ENCODE data around the gene OSTN.

Gene OSTN

DNA sequence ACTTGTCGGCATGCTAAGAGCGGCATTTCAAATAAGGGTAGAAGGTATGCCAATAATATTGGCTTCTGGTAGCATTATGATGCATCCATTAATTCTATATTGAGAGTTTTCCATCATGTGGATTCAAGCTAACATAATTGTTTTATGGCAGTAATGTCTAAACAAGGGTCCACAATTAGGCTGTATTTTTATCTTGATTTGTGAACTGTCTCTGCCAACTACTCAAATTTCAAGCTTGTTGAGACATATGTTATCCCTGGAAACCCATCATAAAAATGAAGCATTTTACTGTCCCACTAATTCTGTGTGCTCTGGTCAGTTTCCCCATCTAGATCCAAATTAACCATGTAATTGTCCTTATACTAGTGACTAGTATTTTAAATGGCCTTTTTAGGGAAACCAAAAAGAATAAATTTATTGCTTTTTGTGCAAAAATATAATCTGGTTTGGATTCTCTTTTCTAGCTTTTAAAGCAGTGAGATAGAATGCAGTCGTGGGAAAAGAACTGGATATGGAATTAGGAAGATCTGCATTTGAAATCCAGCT, 1.2 kb upstream of the OSTN start (continued):
- TF ChIP-seq ZNF501 (tag by site-specific recombination; IDR thresholded peaks at IDR 0.05): no peak
- TF ChIP-seq ZNF548 (tag by site-specific recombination; IDR thresholded peaks at IDR 0.05): no peak
- no peak for TF ChIP-seq PRDM1 (tag by site-specific recombination; IDR thresholded peaks at IDR 0.05)
- no peak for TF ChIP-seq ZNF785 (tag by site-specific recombination; IDR thresholded peaks at IDR 0.05)
- no peak for TF ChIP-seq ZNF510 (tag by site-specific recombination; IDR thresholded peaks at IDR 0.05; ENCODE audit: insufficient replicate concordance)
- no peak for TF ChIP-seq ZNF132 (tag by site-specific recombination; IDR thresholded peaks at IDR 0.05; ENCODE audit: borderline replicate concordance)
- TF ChIP-seq, protein P1, sequence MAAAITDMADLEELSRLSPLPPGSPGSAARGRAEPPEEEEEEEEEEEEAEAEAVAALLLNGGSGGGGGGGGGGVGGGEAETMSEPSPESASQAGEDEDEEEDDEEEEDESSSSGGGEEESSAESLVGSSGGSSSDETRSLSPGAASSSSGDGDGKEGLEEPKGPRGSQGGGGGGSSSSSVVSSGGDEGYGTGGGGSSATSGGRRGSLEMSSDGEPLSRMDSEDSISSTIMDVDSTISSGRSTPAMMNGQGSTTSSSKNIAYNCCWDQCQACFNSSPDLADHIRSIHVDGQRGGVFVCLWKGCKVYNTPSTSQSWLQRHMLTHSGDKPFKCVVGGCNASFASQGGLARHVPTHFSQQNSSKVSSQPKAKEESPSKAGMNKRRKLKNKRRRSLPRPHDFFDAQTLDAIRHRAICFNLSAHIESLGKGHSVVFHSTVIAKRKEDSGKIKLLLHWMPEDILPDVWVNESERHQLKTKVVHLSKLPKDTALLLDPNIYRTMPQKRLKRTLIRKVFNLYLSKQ (tag by site-specific recombination; IDR thresholded peaks at IDR 0.05; ENCODE audit: borderline replicate concordance): no peak
- no peak for TF ChIP-seq ZNF518A (tag by site-specific recombination; conservative IDR thresholded peaks at IDR 0.05; ENCODE audit: low read depth)
- TF ChIP-seq ZSCAN23 (tag by site-specific recombination; IDR thresholded peaks at IDR 0.05): no peak
- no peak for TF ChIP-seq ZNF423 (tag by site-specific recombination; IDR thresholded peaks at IDR 0.05)
- peak; percentile 62; the same call in 1 of the 2 replicates for TF ChIP-seq TRIM28 (IDR thresholded peaks at IDR 0.05; ENCODE audit: borderline replicate concordance, low read length)
- no peak for TF ChIP-seq SP7 (tag by site-specific recombination; IDR thresholded peaks at IDR 0.05)
- TF ChIP-seq ZNF221 (tag by site-specific recombination; IDR thresholded peaks at IDR 0.05; ENCODE audit: borderline replicate concordance): no peak
- TF ChIP-seq KLF7 (tag by site-specific recombination; IDR thresholded peaks at IDR 0.05; ENCODE audit: borderline replicate concordance): no peak
- no peak for TF ChIP-seq ZNF24 (tag by site-specific recombination; IDR thresholded peaks at IDR 0.05)
- TF ChIP-seq ZNF146 (tag by site-specific recombination; IDR thresholded peaks at IDR 0.05): no peak
- no peak for TF ChIP-seq ZNF610 (tag by site-specific recombination; IDR thresholded peaks at IDR 0.05; ENCODE audit: borderline replicate concordance)
- TF ChIP-seq ZNF354C (tag by site-specific recombination; IDR thresholded peaks at IDR 0.05; ENCODE audit: borderline replicate concordance, low read depth): no peak
- TF ChIP-seq SETDB1 (IDR thresholded peaks at IDR 0.05; ENCODE audit: insufficient read length, low read length): no peak
- no peak for TF ChIP-seq ZNF624 (tag by site-specific recombination; IDR thresholded peaks at IDR 0.05)
- no peak for TF ChIP-seq ZNF394 (tag by site-specific recombination; IDR thresholded peaks at IDR 0.05; ENCODE audit: borderline replicate concordance)
- TF ChIP-seq ZBTB7A (tag by site-specific recombination; IDR thresholded peaks at IDR 0.05; ENCODE audit: low read depth): no peak
- no peak for TF ChIP-seq ZNF645 (tag by site-specific recombination; IDR thresholded peaks at IDR 0.05)
- TF ChIP-seq PRDM2 (tag by site-specific recombination; IDR thresholded peaks at IDR 0.05; ENCODE audit: borderline replicate concordance): no peak
- 0 out of 2 replicates have a peak, but pooled peaks have one; percentile 39 for TF ChIP-seq ZNF843 (tag by site-specific recombination; IDR thresholded peaks at IDR 0.05)
- TF ChIP-seq ZEB2 (tag by site-specific recombination; IDR thresholded peaks at IDR 0.05): peak; percentile 57; the same call in 1 of the 2 replicates
- peak; percentile 75; the same call in 1 of the 2 replicates for TF ChIP-seq ZNF600 (tag by site-specific recombination; IDR thresholded peaks at IDR 0.05)
- TF ChIP-seq HOXC10 (CRISPR knock-in tag; IDR thresholded peaks at IDR 0.05): no peak
